BJ (cell line): ENCODE results near the gene GNPAT. TPM values are rescaled to one million over a fixed set of nuclear protein-coding genes. Genes with fewer than 3 reads are reported as not detected.

Experiments used
- CTCF ChIA-PET: fragments of 350-600 bp; formaldehyde crosslinking; extraction: SDS; loops from one replicate; lab custom pipeline; 2021; ENCODE audit warnings: antibody characterized with exemption, inconsistent platforms; lab: Yijun Ruan, JAX
- POLR2A ChIA-PET: fragments of 300-600 bp; sonication (Branson Sonifier 250); formaldehyde crosslinking; extraction: SDS; loops from one replicate; lab custom pipeline; 2021; ENCODE audit warnings: antibody characterized with exemption; lab: Charles Lee
- DNase-seq: peaks from one replicate; pipeline ENCODE4 v3.0.0-alpha.2; 2011; ENCODE audit warnings: low read depth
- H3K27me3 ChIP-seq: 2 replicates; pipeline ENCODE4 v1.6.0; 2011; ENCODE audit warnings: low read length; ENCODE audit not compliant: control insufficient read depth, insufficient read depth
- H3K36me3 ChIP-seq: 2 replicates; pipeline ENCODE4 v1.5.1; 2011; ENCODE audit warnings: low read length; ENCODE audit not compliant: control insufficient read depth, insufficient read depth
- H3K4me3 ChIP-seq: 2 replicates; pipeline ENCODE4 v1.5.1; 2011; ENCODE audit warnings: low read depth, mild to moderate bottlenecking, control low read depth, low read length
- polyA plus RNA-seq: library from polyadenylated mRNA; depleted of rRNA; stranded (reverse); fragments of >200 nt; gene quantifications from 2 replicates; pipeline ENCODE4 v1.2.3, GENCODE V29; 2011
- TF ChIP-seq, protein P1 (sequence below): IDR thresholded peaks from 2 replicates; pipeline ENCODE4 v1.5.1; 2011; ENCODE audit warnings: low read depth, mild to moderate bottlenecking, control low read depth, inconsistent platforms, low read length, moderate library complexity; ENCODE audit not compliant: insufficient read depth

Gene GNPAT
- polyA plus RNA-seq, 1 experiment = 22.8 TPM

GRCh38 chr1:231236208-231236591 is 4.8 kb upstream of the GNPAT start:
- no peak overlapping the region for H3K4me3 ChIP-seq
- CTCF ChIA-PET = no interaction called here
- TF ChIP-seq, protein P1, sequence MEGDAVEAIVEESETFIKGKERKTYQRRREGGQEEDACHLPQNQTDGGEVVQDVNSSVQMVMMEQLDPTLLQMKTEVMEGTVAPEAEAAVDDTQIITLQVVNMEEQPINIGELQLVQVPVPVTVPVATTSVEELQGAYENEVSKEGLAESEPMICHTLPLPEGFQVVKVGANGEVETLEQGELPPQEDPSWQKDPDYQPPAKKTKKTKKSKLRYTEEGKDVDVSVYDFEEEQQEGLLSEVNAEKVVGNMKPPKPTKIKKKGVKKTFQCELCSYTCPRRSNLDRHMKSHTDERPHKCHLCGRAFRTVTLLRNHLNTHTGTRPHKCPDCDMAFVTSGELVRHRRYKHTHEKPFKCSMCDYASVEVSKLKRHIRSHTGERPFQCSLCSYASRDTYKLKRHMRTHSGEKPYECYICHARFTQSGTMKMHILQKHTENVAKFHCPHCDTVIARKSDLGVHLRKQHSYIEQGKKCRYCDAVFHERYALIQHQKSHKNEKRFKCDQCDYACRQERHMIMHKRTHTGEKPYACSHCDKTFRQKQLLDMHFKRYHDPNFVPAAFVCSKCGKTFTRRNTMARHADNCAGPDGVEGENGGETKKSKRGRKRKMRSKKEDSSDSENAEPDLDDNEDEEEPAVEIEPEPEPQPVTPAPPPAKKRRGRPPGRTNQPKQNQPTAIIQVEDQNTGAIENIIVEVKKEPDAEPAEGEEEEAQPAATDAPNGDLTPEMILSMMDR = no peak
- DNase-seq = no peak
- H3K36me3 ChIP-seq = peaks cover 4% of the 10 kb centered on the region
- POLR2A ChIA-PET = no interaction called here
- no peaks in the 10 kb centered on the region for H3K27me3 ChIP-seq

- POLR2A ChIA-PET = no interaction called here
- TF ChIP-seq, protein P1 = no peak
- Histone ChIP-seq H3K4me3 (no peak overlapping the region), H3K36me3 (peaks cover 4% of the 10 kb centered on the region), H3K27me3 (no peaks in the 10 kb centered on the region)
- no peak for DNase-seq
- CTCF ChIA-PET = no interaction called here
Measured at GRCh38 chr1:231236938-231237337, 4.1 kb upstream of the GNPAT start.

- peaks cover 4% of the 10 kb centered on the region for H3K36me3 ChIP-seq
- CTCF ChIA-PET = interaction anchor here (1.0 kb wide), 1 partner anchor 316 kb away, joined by 4 read pairs; no protein-coding TSS in a partner anchor
- H3K27me3 ChIP-seq = no peaks in the 10 kb centered on the region
- no peak overlapping the region for H3K4me3 ChIP-seq
- POLR2A ChIA-PET = no interaction called here
- DNase-seq = no peak
- TF ChIP-seq, protein P1 = no peak
Measured at GRCh38 chr1:231238298-231238697, 2.7 kb upstream of the GNPAT start.

DNA sequence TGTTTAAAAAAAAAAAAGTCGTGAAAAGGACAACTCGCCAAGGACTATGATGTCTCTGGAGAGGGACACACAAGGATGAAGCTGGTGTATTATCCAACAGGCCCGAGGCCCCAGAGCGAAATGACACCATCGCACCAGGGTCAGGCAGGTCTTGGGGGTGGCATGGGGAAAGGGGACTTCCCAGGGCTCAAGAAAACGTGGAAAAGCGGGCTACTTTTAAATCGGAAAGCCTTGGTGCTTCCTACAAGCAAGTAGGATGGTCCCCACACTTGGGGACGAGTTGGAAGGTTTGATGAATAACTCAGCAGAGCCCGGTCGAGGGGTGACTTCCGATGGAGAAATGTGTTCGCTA is 505 bp upstream of the GNPAT start:
- DNase-seq = no peak
- CTCF ChIA-PET = interaction anchor here (0.7 kb wide), 2 partner anchors 9 to 418 kb away, joined by 4 to 6 read pairs; no protein-coding TSS in a partner anchor
- H3K4me3 ChIP-seq = peak overlapping the region; percentile 59
- POLR2A ChIA-PET = no interaction called here
- peaks cover 4% of the 10 kb centered on the region for H3K36me3 ChIP-seq
- TF ChIP-seq, protein P1 = no peak
- H3K27me3 ChIP-seq = no peaks in the 10 kb centered on the region

DNA sequence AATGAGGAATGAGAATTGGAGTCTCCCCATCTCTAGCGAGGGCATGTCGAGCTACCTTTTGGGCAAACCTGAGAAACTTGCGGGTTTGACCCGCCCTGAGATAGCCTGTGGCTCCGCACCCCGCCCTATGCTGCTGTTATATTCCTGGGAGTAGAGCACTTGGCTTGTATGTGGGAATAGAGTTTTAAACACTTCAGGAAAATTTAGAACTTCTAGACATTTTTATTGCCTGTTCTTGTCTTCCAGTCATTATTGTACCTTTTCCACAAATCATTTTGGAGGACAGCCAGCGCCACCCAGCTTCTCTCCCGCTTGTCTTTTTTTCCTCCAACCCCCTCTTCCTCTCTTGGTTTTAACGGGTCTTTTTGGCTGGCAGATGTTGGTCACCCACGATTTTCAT is 738 bp downstream of the GNPAT start:
- TF ChIP-seq, protein P1 = no peak
- POLR2A ChIA-PET = no interaction called here
- Histone ChIP-seq H3K27me3 (no peaks in the 10 kb centered on the region), H3K4me3 (peak overlapping the region; percentile 59), H3K36me3 (peaks cover 4% of the 10 kb centered on the region)
- no peak for DNase-seq
- CTCF ChIA-PET = no interaction called here
